ENCODE results near the gene ACIN1.

Gene ACIN1, protein sequence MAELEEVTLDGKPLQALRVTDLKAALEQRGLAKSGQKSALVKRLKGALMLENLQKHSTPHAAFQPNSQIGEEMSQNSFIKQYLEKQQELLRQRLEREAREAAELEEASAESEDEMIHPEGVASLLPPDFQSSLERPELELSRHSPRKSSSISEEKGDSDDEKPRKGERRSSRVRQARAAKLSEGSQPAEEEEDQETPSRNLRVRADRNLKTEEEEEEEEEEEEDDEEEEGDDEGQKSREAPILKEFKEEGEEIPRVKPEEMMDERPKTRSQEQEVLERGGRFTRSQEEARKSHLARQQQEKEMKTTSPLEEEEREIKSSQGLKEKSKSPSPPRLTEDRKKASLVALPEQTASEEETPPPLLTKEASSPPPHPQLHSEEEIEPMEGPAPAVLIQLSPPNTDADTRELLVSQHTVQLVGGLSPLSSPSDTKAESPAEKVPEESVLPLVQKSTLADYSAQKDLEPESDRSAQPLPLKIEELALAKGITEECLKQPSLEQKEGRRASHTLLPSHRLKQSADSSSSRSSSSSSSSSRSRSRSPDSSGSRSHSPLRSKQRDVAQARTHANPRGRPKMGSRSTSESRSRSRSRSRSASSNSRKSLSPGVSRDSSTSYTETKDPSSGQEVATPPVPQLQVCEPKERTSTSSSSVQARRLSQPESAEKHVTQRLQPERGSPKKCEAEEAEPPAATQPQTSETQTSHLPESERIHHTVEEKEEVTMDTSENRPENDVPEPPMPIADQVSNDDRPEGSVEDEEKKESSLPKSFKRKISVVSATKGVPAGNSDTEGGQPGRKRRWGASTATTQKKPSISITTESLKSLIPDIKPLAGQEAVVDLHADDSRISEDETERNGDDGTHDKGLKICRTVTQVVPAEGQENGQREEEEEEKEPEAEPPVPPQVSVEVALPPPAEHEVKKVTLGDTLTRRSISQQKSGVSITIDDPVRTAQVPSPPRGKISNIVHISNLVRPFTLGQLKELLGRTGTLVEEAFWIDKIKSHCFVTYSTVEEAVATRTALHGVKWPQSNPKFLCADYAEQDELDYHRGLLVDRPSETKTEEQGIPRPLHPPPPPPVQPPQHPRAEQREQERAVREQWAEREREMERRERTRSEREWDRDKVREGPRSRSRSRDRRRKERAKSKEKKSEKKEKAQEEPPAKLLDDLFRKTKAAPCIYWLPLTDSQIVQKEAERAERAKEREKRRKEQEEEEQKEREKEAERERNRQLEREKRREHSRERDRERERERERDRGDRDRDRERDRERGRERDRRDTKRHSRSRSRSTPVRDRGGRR

GRCh38 chr14:23094666-23095195 lies at the start of gene ACIN1:
Gene ACIN1, minus strand, starts transcription at chr14:23095136. Its CDS starts 24 bp downstream, at chr14:23095112.
- peak; percentile 88 for DNase-seq

DNA sequence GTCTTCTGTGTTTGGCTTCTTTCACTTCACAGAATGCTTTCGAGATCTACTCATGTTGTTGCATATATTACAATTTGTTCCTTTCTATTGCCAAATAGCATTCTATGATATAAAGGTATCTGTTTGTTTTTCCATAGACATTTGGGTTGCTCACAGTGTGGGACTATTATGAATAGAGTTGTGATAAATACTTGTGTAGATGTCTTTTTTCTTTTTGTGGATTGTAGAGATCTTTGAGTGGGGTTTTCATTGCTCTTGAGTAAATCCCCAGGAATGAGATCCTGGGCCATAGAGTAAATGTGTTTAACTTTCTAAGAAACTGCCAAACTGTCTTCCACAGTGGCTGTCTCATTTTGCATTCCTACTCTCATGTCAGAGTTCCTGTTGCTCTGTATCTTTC lies 49.0 kb upstream of the ACIN1 start:
- no peak for DNase-seq

- DNase-seq = no peak
These were observed 47.9 kb upstream of the ACIN1 start for GRCh38 chr14:23142826-23143225.

DNA sequence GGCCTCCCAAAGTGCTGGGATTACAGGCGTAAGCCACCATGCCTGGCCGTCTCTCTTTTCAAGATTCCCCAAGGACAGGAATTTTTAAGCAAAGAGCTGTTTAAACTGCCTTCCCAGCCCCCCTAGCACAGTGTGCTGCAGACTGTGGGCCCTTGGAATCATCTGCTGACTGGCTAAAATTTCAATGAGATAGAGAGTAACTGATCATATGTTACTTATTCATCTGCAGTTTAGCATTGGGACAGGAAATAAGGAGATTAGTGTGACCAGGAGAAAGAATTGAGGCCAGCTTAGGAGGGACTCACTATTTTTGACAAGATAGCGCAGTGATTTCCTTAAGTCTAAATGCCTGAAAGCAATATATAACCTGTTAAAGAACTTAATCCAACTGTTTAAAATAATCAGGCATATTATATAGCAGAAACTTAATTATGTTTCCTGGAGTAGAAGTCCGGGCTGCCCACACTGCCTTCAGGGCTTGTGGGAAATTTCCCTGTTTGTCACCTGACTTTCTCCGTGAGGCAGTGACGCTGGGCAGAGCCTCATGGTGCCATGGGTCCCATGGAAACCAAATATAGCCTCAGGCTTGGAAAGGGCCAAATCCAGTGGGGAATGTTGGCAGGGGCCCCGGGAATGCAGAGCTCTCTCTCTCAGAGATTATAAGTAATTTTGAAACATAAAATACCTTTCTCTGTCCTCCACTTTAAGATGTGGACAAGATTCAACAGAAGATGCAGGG lies 46.9 kb upstream of the ACIN1 start:
- DNase-seq = peak; percentile 57

DNA sequence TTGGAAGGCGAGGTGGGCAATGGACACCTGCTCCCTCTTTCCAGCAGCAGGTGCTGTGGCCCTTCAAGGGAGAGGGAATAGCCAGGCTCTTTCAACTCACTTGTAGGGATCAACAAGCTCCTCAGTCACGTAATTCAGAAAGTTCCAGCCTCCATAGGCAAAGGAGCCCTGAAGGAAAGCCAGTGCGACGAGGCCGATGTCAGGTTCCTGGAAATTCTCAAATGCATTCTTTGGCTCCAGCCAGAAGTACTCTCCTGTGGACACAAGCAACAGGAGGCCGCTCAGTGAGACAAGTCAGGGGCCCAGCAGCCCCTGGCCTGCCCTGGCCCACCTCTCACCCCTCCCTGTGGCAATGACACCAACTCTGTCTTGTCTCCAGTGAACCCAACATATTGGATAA lies 45.4 kb upstream of the ACIN1 start:
- DNase-seq = no peak

- no peak for DNase-seq
These were observed 44.9 kb upstream of the ACIN1 start for GRCh38 chr14:23139874-23140273.

GRCh38 chr14:23137813-23138535 lies 43.0 kb upstream of the ACIN1 start:
- DNase-seq = no peak

DNA sequence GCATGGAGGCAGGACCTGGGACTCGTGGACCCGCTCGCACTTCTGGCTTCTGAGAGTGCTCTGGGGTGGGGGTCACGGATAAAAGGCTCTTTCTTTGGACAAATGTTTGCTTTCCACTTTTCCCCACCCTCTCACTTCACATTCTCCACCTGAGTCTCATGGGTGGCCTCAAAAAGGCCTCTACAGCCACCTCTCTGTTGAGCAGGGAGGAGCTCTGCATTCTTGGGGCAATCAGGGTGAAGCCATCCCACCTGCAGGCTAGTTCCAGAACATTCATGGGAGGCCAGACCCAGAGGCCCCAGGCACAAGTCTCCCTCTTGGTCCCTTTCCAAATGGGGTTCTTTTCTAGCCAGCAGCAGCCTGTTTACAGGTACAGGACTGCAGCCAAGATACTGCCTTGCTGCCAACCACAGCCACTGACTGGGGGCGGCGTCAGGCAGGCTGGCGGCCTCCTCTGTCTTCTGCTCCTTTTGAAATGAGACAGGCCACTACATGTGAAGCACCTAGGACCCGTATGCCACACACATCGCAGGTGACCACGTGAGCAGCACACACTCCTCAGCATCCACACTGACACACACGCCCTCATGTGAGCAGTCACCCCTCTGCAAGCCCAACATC lies 42.4 kb upstream of the ACIN1 start:
- DNase-seq = no peak

- DNase-seq = no peak
These were observed 41.7 kb upstream of the ACIN1 start for GRCh38 chr14:23136566-23137133.

GRCh38 chr14:23132970-23133369 lies 38.0 kb upstream of the ACIN1 start:
- no peak for DNase-seq

- no peak for DNase-seq
These were observed 36.5 kb upstream of the ACIN1 start for GRCh38 chr14:23131482-23131881.

DNA sequence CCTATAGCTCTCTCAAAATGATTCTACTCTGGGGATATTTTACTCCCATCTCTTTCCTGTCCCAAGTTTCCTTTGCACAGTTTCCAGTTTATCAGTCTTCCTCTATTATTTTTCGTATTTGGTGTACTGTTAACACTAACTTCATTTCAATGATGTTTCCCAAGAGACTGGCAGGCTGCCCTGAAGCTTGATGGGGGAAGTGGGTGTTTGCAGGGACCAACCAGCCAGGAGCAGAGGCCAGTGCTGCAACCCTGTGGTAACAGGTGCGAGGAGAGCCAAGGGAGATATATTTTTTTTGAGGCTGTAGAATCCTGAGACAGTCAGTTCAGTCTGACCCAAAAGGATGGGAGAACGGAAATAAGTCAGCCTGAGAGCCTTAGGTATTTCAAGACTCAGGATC lies 35.9 kb upstream of the ACIN1 start:
- no peak for DNase-seq

GRCh38 chr14:23129759-23130316 lies 34.9 kb upstream of the ACIN1 start:
- no peak for DNase-seq

DNA sequence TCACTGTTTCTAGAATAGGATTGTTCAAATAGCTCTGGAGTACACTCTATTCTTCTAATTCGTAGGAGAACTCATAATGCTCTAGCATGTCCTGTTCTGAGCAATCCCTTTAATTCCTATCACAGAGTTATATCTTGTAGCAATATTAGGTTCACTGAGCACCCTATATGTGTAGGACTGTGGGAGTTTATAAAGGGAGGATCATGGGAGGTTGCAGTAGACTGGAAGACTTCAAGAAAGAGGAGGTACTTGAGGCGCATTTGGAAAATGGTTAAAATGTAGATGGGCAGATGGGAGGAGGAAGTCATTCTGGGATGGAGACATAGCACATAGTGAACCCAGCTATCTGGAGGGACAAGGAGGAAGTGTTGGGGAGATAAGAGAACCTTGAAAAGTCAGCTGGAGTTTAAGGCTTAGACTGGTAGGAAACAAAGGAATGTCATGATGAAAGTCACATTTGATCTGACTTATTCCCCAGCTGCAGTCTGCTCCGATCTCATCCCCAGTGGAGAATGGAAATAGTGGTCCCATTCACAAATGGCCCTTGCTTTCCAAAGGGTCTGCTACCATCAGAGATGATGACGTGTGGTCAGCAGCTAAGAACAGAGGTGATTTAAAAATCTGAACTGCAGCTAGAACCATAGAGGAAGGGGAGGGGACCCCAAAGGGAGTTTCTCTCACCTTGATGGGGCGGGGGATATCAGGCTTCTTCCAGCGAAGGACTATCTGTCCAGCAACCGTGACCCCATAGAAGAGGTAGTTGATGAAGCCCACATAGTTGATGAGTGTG lies 34.2 kb upstream of the ACIN1 start:
- no peak for DNase-seq

DNA sequence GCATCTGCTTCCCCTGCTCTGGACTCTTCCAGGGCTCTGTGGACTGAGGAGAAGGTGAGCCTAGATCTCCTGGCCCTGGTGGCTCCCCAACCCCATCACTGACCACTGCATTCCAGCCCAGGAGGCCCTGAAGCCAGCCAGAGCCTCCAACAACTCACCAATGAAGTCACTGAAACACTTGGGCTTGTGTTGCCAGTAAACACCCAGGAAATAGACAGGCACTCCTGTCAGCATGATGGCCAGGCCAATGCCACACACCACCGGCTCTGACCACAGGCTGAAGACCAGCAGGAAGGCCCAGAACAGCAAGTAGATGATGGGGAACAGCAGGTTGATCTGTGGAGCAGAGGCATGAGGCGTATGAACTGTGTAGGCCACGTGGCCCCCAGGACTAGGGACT lies 32.9 kb upstream of the ACIN1 start:
- DNase-seq = no peak

DNA sequence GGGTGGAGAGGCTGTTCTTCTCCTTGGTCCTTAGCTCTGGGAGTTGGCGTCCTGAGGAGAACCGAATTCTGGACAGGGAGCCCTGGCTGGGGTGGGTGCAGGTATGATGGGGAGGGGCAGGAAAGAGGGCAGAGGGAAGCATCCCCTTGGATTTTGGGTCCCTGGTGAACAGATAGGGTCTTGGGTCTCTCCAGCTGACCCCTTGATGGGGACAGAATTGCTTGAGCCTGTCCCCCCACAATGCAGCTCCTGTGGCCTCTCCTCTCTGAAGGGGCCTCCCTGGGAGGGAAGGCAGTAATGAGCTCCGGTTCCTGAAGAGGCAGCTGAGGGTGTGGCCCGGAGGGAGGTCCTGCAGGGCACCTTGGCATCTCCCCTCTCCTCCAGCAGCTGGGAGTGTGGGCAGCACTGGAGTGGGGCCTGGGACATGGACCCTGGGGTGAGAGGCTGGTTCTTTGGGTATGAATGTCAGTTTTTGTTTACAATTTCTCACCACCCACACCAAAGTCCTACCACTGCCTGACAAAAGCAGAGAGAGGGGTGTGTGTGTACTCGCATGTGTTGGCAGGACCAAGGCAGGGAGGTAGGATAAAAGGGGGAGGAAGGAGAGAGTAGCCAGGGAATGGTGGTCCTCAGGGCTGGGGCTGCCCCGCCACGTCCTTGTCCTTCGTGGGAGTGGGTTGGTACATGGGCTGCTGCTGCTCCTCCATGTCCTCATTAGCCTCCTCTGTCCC lies 31.8 kb upstream of the ACIN1 start:
- DNase-seq = no peak

DNA sequence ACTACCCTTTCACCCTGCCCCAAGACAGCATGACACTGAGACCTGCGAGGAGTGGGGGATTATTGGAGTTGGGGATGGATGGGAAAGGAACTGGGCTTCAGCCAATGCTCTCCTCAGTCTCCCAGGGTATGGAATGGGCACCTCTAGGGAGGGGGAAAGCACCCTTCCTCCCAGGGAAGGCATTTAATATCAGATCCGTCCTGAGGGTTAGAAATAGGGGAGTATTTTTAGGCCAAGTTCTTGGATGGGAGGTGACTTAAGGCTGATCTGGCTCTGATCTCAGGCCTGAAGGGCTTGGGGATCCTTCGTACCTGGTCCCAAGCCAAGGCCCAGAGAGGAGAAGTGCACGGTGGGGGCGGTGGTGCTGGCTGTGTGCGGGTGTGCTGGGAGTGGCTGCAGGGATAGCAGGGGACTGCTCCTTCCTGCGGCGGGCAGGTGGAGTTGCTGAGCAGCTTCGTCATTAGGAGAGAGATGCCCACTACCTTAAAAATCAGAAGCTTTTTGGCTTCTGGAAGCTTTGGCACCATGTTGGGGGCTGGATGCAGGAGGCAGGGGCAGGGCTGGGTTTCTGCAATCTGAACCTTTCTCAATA lies 31.1 kb upstream of the ACIN1 start:
- no peak for DNase-seq

- no peak for DNase-seq
These were observed 30.1 kb upstream of the ACIN1 start for GRCh38 chr14:23125011-23125410.

Data from right hindlimb (tissue), 1 donor.